Stimulated activated CD8-positive, alpha-beta memory T cell treated with anti-CD3 and anti-CD28 coated beads, Interleukin-15, amount 100 ng/mL, for 4 hours (primary cell): ENCODE measurements around the gene SYT15.

Experiments used
- DNase-seq, 2 donors: peaks; one replicate each; pipeline ENCODE4 v3.0.0-alpha.2; 2020; ENCODE audit warnings: low read depth in 2 of 2

Gene SYT15

GRCh38 chr10:46544989-46545791 is 33.7 kb upstream of the SYT15 start:
- DNase-seq = no peak

DNA sequence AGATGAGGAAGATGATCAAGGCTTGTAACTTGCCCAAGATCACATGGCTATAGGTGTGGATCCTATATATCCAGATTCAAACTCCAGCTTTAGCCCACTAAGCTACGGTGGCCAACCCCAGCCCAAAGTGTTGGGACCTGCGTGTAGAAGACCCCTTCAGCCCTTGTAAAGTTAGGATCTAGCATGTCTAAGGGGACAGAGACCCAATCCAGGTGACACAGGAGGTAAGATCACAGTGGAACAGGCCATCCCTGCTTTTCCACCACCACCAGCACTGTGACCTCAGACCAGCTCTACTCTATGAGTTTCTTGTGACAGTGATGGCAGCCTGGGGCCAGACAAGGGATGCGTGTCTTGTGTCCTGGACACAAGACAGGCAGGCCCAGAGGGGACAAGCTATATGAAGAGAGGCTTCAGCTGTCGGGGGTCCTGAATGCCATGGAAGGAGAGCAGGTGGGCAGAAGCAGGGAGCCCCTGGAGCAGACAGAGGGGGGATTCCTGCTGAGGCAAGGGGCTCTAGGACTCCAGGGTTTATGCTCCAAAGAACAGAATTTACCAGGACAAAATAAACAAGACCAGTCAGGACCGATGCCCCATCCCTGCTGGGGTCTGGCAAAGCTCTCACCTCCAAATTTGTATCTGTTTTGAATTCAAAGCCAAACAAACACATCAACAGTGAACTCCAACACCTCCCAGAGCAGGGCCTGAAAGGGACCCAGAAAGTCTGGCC is 32.9 kb upstream of the SYT15 start:
- no peak for DNase-seq

- no peak for DNase-seq
These were observed 32.1 kb upstream of the SYT15 start for GRCh38 chr10:46546591-46547540.

- DNase-seq = no peak
These were observed 31.1 kb upstream of the SYT15 start for GRCh38 chr10:46547541-46548497.

DNA sequence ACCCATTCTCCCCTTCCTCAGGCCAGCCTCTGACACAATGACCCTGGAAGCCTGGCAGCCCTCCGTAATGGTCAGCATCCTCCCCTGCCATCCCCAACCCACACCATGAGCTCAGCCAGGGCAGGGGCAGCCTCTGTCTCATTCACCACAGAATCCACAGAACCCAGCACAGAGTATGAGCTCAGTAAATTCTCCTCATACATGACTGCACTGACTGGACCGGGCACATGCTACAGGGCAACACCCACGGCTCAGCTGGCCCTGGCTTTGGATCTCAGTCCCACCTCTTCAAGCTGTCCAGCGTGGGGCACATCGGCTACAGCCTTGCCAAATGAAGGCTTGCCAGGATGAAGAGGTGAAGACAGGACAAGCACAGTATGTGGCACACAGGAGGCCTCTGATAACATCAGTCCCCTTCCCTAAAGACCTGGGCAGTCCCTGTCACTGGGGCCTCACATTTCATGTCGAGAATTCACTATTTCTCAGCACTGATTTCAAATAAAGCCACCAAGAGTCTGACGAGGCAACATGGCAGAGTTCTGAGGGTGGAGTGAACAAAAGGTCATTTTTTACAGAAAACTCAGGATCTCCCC is 30.3 kb upstream of the SYT15 start:
- DNase-seq = no peak

GRCh38 chr10:46549171-46550075 is 29.5 kb upstream of the SYT15 start:
- no peak for DNase-seq

GRCh38 chr10:46550076-46550790 is 28.7 kb upstream of the SYT15 start:
- no peak for DNase-seq

DNA sequence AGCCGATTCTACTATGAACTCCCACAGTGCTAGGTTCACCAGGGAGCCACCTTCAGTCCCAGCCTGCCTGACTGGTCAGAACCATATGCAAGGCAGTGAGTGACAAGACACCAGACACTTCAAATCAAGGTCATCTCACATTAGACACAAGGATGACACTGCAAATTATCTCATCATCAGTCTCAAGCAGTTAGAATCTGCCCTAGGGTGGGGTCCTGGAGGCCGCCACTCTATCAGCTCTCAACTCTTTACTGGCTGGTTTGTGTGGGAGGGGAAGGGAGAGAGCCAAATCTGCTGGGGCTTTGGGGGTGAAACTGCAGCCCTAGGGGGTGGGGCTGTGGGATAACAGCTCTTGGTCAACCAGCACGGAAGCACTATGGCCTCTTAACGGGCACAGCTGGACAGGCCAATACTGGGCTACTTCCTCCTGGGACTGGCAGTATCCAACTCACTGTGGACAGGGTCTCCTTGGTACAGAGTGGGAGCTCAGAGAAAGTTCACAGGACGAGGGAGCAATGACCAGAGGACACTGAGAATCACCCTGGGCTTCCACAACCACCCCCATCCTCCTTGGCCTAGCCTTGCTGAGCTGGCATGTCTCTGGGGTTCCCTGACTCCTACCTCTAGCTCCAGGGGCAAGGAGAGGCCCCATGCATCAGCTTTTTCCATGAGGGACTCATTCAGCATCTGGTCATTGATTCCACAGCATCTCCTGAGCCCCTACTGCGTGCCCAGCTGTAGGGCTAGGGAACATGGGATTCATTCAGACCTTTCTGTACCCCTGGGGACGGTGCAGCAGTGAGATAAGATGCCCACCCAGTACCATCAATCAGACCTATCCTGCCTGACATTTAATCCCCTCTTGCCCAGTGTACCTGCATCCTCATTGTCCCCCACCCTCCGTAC is 27.9 kb upstream of the SYT15 start:
- no peak for DNase-seq

DNA sequence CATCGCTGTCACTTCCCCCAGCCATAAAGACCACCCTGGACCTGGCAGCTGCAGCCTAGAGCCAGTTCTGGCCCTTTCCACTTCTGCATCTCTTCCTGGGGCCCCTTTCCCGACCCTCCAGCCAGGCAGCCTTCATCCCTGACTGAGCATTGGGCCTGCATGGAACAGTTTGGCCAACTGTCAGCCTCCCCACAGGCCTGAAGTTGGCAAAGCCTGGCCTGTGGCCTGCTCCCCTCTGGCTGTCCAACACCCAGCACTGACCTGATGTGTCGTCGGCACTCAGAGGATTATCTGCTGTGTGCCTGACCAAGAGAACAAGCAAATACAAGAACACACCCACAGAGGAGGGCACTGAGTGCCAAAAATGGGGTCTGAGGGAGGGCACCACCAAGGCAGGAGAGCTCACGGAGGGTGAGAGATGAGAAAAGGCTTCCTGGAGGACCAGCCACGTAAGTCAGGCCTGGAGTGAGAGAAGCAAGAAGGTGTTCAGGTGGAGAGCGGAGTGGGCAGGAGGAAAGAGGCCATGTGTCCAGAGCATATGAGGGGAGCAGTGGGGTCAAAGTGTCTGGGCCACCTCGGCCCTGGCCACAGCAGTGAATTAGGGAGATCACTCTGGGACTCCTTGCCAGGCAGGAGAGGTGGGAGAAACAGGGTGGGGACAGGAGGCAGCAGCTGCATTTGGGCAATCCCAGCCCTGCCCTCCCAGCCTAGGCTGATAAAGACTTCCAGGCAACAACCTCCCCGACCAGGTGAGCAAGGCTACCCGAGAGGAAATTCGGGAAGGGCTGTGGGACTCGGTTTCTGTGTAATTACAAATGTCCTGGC is 27.0 kb upstream of the SYT15 start:
- DNase-seq = no peak

DNA sequence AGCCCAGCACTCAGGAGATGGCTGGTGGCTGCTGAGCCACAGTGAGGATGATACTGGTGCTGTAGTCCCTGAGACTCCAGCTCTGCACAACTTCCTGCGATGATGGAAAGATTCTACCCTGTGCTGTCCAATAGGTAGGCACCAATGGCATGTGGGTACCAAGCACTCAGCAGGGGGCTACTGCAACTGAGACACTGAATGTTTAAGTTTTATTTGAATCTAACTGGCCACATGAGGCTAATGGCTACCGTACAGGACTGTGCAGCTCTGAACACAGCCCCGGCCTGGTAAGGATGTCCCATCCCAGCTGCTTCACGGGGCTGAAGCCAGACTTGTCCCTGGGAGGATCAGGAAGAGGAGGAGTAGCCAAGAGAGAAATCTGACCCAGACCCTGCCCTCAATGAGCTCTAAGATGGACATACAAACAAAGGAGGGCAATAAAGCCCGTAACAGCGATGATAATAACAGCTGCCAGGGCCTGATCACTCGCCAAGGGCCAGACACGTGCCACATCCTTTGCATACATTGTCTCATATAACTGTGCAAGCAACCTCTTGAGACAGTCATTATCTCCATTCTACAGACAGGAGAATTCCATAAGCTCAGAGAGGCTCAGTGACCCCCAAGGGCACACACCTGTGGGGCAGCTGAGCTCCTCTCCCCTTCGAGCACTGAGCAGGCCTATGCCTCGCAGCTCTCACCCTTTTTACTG is 26.2 kb upstream of the SYT15 start:
- DNase-seq = no peak

- no peak for DNase-seq
These were observed 25.5 kb upstream of the SYT15 start for GRCh38 chr10:46553238-46554049.

GRCh38 chr10:46554166-46554781 is 24.7 kb upstream of the SYT15 start:
- no peak for DNase-seq

- no peak for DNase-seq
These were observed 23.6 kb upstream of the SYT15 start for GRCh38 chr10:46555366-46555712.

DNA sequence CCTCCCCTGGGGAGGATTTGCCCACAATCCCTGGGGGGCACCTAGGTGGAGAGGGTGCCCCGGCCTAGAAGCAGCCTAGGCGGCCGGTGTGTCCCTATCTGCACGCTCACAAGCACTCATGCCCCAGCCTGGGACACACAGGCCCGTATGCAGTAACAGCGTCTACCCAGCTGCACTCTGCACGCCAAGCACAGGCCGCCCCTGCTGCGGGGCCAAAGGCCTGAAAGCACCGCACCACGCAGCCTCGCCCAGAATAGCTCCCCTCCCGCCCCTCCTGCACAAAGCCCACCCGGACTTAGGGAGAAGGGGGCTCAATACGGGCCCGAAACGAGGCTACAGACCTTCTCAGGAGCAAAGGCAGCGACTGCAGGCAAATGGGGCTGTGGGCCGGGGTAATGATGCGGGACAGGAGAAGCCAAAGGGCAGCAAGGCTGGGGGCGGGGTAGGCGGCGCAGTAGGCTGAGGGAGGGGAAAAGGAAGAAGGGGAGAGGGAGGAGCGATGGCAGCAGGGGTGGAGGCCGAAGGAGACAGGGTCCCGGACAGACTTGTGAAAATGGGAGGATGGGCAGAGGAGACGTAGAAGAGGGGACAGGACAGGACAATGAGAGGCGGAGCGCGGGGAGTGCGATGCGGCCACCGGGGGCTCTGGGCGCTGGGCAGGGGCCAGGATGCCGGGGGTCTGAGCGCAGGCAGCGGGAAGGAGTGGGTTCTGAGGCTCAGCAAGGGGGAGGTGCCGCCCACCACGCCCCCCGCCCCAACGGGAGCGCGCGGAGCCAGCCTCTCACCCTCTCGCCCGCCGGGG is 23.0 kb upstream of the SYT15 start:
- DNase-seq = no peak
